Neural crest cell (in vitro differentiated cells): Measurements from ENCODE around the gene RGPD8. TPM values are rescaled to one million over a fixed set of nuclear protein-coding genes. Genes with fewer than 3 reads are reported as not detected.
"Not testable (repeated sequence)": the region's sequence is repeated elsewhere in the genome, so short reads cannot be mapped to it uniquely, and the experiment has no call there.

ENCODE experiments used
- DNase-seq: peaks from one replicate; pipeline ENCODE4 v3.0.0; 2021; ENCODE audit warnings: low read depth, mixed read lengths, low spot score
- H3K27ac Mint-ChIP-seq: one replicate; pipeline ENCODE4 v1.8.0; 2021; ENCODE audit warnings: mild to moderate bottlenecking, mixed read lengths; ENCODE audit not compliant: unreplicated experiment
- H3K27me3 Mint-ChIP-seq: 2 replicates; pipeline ENCODE4 v1.8.0; 2021; ENCODE audit warnings: low read depth, mild to moderate bottlenecking, mixed read lengths
- H3K36me3 Mint-ChIP-seq: 2 replicates; pipeline ENCODE4 v1.8.0; 2021; ENCODE audit warnings: low read depth, mild to moderate bottlenecking, mixed read lengths
- H3K4me1 Mint-ChIP-seq: 2 replicates; pipeline ENCODE4 v1.8.0; 2021; ENCODE audit warnings: mixed read lengths
- H3K4me3 Mint-ChIP-seq: one replicate; pipeline ENCODE4 v1.8.0; 2021; ENCODE audit warnings: mild to moderate bottlenecking, mixed read lengths
- H3K9me3 Mint-ChIP-seq: 2 replicates; pipeline ENCODE4 v1.8.0; 2021; ENCODE audit warnings: mixed read lengths
- total RNA-seq: library from RNA; stranded (reverse); gene quantifications from 2 replicates; pipeline ENCODE4 v1.2.1, GENCODE V29; 2021
- TF ChIP-seq, protein P1 (sequence below): fragments of 200-600 bp; sonication (generic); conservative IDR thresholded peaks from 2 replicates; pipeline ENCODE4 v1.5.0; 2021; ENCODE audit warnings: antibody characterized with exemption, mild to moderate bottlenecking

The RGPD8 gene
- total RNA-seq, 1 donor from 2014 or later, result 4.3 TPM

GRCh38 chr2:112463256-112463655 is 29.8 kb upstream of the RGPD8 start:
- TF ChIP-seq, protein P1, sequence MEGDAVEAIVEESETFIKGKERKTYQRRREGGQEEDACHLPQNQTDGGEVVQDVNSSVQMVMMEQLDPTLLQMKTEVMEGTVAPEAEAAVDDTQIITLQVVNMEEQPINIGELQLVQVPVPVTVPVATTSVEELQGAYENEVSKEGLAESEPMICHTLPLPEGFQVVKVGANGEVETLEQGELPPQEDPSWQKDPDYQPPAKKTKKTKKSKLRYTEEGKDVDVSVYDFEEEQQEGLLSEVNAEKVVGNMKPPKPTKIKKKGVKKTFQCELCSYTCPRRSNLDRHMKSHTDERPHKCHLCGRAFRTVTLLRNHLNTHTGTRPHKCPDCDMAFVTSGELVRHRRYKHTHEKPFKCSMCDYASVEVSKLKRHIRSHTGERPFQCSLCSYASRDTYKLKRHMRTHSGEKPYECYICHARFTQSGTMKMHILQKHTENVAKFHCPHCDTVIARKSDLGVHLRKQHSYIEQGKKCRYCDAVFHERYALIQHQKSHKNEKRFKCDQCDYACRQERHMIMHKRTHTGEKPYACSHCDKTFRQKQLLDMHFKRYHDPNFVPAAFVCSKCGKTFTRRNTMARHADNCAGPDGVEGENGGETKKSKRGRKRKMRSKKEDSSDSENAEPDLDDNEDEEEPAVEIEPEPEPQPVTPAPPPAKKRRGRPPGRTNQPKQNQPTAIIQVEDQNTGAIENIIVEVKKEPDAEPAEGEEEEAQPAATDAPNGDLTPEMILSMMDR, result no peak
- no peaks in the 10 kb centered on the region for H3K36me3 Mint-ChIP-seq
- no peak overlapping the region for H3K4me3 Mint-ChIP-seq
- peaks cover 2% of the 10 kb centered on the region for H3K27me3 Mint-ChIP-seq
- no peak overlapping the region for H3K27ac Mint-ChIP-seq
- DNase-seq, result no peak
- no peaks in the 10 kb centered on the region for H3K4me1 Mint-ChIP-seq
- H3K9me3 Mint-ChIP-seq, result peaks cover 7% of the 10 kb centered on the region

DNA sequence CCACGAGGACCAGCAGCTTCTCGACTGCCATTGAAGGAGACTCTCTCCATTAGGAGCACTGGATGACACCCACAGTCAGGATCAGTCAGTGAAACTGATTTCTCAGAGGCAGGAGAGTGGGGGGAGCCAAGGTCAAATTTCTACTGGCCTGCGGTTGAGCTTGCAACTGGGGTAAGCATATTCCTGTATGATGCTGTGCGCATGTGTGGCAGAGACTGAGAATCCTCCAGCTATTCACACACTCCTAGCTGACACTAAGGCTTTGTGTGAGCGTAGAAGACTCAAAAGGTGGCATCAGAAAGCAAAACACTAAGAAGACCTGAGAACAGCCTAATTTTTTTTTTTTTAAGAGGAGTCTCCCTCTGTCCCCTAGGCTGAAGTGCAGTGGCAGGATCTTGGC is 28.7 kb upstream of the RGPD8 start:
- DNase-seq, result no peak
- H3K4me1 Mint-ChIP-seq, result no peaks in the 10 kb centered on the region
- TF ChIP-seq, protein P1, result no peak
- no peak overlapping the region for H3K4me3 Mint-ChIP-seq
- H3K36me3 Mint-ChIP-seq, result no peaks in the 10 kb centered on the region
- H3K27ac Mint-ChIP-seq, result no peak overlapping the region
- H3K27me3 Mint-ChIP-seq, result peaks cover 2% of the 10 kb centered on the region
- peaks cover 4% of the 10 kb centered on the region for H3K9me3 Mint-ChIP-seq

DNA sequence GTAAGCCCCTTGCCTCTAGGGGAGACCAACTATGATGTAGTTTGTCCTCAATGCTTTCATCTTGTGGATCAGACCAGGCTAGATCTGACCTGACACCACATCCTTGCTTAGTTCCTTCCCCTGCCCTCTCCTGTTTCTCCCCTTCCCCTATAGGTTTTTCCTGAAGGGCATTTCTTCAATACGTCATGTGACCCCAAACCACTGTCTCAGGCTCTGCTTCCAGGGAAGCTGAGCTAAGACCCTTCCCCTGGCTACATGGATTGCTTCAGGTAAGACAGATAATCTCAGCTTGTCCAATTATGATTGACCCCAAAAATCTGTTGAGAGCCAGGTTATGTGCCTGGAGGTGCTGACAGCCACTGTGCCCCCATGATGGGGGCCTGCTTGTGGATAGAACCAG is 25.9 kb upstream of the RGPD8 start:
- H3K27ac Mint-ChIP-seq, result no peak overlapping the region

GRCh38 chr2:112454586-112454985 is 21.1 kb upstream of the RGPD8 start:
- TF ChIP-seq, protein P1, result no peak
- Mint-ChIP-seq H3K27me3 (peaks cover 2% of the 10 kb centered on the region), H3K27ac (no peak overlapping the region), H3K36me3 (no peaks in the 10 kb centered on the region), H3K9me3 (peaks cover 7% of the 10 kb centered on the region), H3K4me3 (no peak overlapping the region), H3K4me1 (no peaks in the 10 kb centered on the region)
- no peak for DNase-seq

More for the DNA sequence above, 25.9 kb upstream of the RGPD8 start:
- Mint-ChIP-seq H3K36me3 (no peaks in the 10 kb centered on the region), H3K9me3 (peaks cover 6% of the 10 kb centered on the region), H3K4me3 (no peak overlapping the region), H3K4me1 (no peaks in the 10 kb centered on the region), H3K27me3 (peaks cover 2% of the 10 kb centered on the region)
- no peak for DNase-seq
- TF ChIP-seq, protein P1, result no peak

GRCh38 chr2:112451317-112451716 is 17.9 kb upstream of the RGPD8 start:
- no peaks in the 10 kb centered on the region for H3K36me3 Mint-ChIP-seq
- no peak for DNase-seq
- no peak overlapping the region for H3K4me3 Mint-ChIP-seq
- peaks cover 7% of the 10 kb centered on the region for H3K9me3 Mint-ChIP-seq
- peaks cover 2% of the 10 kb centered on the region for H3K27me3 Mint-ChIP-seq
- H3K4me1 Mint-ChIP-seq, result no peaks in the 10 kb centered on the region
- TF ChIP-seq, protein P1, result no peak
- H3K27ac Mint-ChIP-seq, result no peak overlapping the region

DNA sequence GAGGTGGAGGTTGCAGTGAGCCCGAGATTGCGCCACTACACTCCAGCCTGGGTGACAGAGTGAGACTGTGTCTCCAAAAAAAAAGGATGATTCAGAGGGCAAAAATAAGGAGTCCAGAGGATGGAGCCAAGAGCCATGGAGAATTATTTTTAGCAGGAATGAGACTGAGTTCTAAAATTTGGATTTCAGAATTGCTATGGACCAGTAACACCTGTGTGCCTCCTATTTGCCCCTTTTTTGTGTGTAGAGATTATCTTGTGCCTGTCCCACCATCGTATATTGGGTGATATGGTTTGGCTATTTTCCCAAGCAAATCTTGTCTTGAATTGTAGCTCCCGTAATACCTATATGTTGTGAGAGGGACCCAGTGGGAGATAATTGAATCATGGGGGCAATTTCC is 16.4 kb upstream of the RGPD8 start:
- H3K4me1 Mint-ChIP-seq, result no peaks in the 10 kb centered on the region
- TF ChIP-seq, protein P1, result no peak
- no peak overlapping the region for H3K4me3 Mint-ChIP-seq
- DNase-seq, result no peak
- no peaks in the 10 kb centered on the region for H3K36me3 Mint-ChIP-seq
- no peak overlapping the region for H3K27ac Mint-ChIP-seq
- H3K9me3 Mint-ChIP-seq, result peaks cover 5% of the 10 kb centered on the region
- peaks cover 2% of the 10 kb centered on the region for H3K27me3 Mint-ChIP-seq

DNA sequence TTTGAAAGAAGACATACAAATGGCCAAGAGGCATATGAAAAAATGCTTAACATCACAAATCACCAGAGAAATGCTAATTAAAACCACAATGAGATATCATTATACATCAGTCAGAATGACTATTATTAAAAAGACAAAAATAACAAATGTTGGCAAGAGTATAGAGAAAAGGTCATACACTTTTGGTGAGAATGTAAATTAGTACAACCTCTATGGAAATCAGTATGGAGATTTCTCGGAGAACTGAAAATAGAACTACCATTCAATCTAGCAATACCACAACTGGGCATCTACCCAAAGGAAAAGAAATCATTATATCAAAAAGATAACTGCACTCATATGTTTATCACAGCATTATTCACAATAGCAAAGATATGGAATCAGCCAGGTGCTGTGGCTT is 10.8 kb upstream of the RGPD8 start:
- H3K9me3 Mint-ChIP-seq, DNase-seq, H3K4me3 Mint-ChIP-seq, H3K4me1 Mint-ChIP-seq, H3K27ac Mint-ChIP-seq, H3K36me3 Mint-ChIP-seq, H3K27me3 Mint-ChIP-seq: not testable (repeated sequence)

- H3K4me3 Mint-ChIP-seq, H3K9me3 Mint-ChIP-seq, H3K27ac Mint-ChIP-seq, H3K4me1 Mint-ChIP-seq, H3K27me3 Mint-ChIP-seq, H3K36me3 Mint-ChIP-seq, DNase-seq: not testable (repeated sequence)
These were observed 5.3 kb upstream of the RGPD8 start for GRCh38 chr2:112438603-112439261.
